A549 (cell line): ENCODE data around the gene IL12A.

Source experiments
- BHLHE40 ChIP-seq: IDR thresholded peaks from 2 replicates; pipeline ENCODE4 v1.6.1; 2012; ENCODE audit warnings: low read depth, low read length, inconsistent platforms
- CTCF ChIP-seq: fragments of >200 bp; sonication (Bioruptor Twin); formaldehyde crosslinking; IDR thresholded peaks from 3 replicates; pipeline ENCODE4 v1.5.1; 2016
- MAFK ChIP-seq: fragments of 450-650 bp; IDR thresholded peaks from 2 replicates; pipeline ENCODE4 v1.6.1; 2014; ENCODE audit not compliant: partially characterized antibody
- RAD21 ChIP-seq, 2 experiments: fragments of >200 bp in 1 of 2; sonication (Bioruptor Twin) in 1 of 2; formaldehyde crosslinking in 1 of 2; IDR thresholded peaks in 1 of 2; conservative IDR thresholded peaks in 1 of 2; 2 replicates in 1 of 2; 3 replicates in 1 of 2; pipeline ENCODE4 v1.6.1; 2012 to 2018; ENCODE audit warnings: inconsistent platforms in 1 of 2
- SMC3 ChIP-seq: fragments of >200 bp; sonication (Bioruptor Twin); formaldehyde crosslinking; IDR thresholded peaks from 3 replicates; pipeline ENCODE4 v1.6.1; 2018; ENCODE audit warnings: inconsistent platforms
- SREBF2 ChIP-seq: fragments of 450-650 bp; IDR thresholded peaks from 2 replicates; pipeline ENCODE4 v1.6.1; 2014; ENCODE audit warnings: mild to moderate bottlenecking, moderate library complexity

- TF ChIP-seq SMC3 = no peak
- TF ChIP-seq CTCF = no peak
- no peak for TF ChIP-seq MAFK
- TF ChIP-seq BHLHE40 = no peak
- TF ChIP-seq RAD21 (conservative IDR thresholded peaks at IDR 0.05 in 1 of 2, IDR thresholded peaks at IDR 0.05 in 1 of 2) = no peak
- no peak for TF ChIP-seq SREBF2
Measured at GRCh38 chr3:159960188-159961148, 28.2 kb upstream of the IL12A start.
